Neural progenitor cell (in vitro differentiated cells): Measurements from ENCODE around the gene ACTRT2. TPM values are rescaled to one million over a fixed set of nuclear protein-coding genes. Genes with fewer than 3 reads are reported as not detected.

Source experiments
- DNase-seq: peaks from one replicate; pipeline ENCODE4 v3.0.0-alpha.2; 2016; ENCODE audit warnings: low spot score
- H2AFZ ChIP-seq: fragments of 200-600 bp; sonication (generic); replicated peaks from 2 replicates; pipeline ENCODE4 v1.6.1; 2016; ENCODE audit warnings: antibody characterized with exemption
- H3F3A ChIP-seq: fragments of 200-600 bp; sonication (generic); 2 replicates; pipeline ENCODE4 v1.6.1; 2016; ENCODE audit warnings: antibody characterized with exemption, low read depth
- H3K27ac ChIP-seq: fragments of 200-600 bp; sonication (generic); 2 replicates; pipeline ENCODE4 v1.5.1; 2016; ENCODE audit warnings: mild to moderate bottlenecking
- H3K27me3 ChIP-seq: fragments of 200-600 bp; sonication (generic); 2 replicates; pipeline ENCODE4 v1.6.1; 2016; ENCODE audit warnings: mild to moderate bottlenecking, moderate library complexity
- H3K36me3 ChIP-seq: fragments of 200-600 bp; sonication (generic); 2 replicates; pipeline ENCODE4 v1.5.1; 2016
- H3K4me1 ChIP-seq: fragments of 200-600 bp; sonication (generic); 2 replicates; pipeline ENCODE4 v1.6.1; 2016; ENCODE audit warnings: mixed run types
- H3K4me2 ChIP-seq: fragments of 200-600 bp; sonication (generic); 2 replicates; pipeline ENCODE4 v1.6.1; 2016
- H3K4me3 ChIP-seq: fragments of 200-600 bp; sonication (generic); 2 replicates; pipeline ENCODE4 v1.5.1; 2016
- H3K79me2 ChIP-seq: fragments of 200-600 bp; sonication (generic); 2 replicates; pipeline ENCODE4 v1.6.1; 2016; ENCODE audit warnings: low read depth
- H3K9ac ChIP-seq: fragments of 200-600 bp; sonication (generic); 2 replicates; pipeline ENCODE4 v1.6.1; 2016
- H3K9me3 ChIP-seq: fragments of 200-600 bp; sonication (generic); 2 replicates; pipeline ENCODE4 v1.5.1; 2016; ENCODE audit warnings: low read depth
- H4K20me1 ChIP-seq: fragments of 200-600 bp; sonication (generic); 2 replicates; pipeline ENCODE4 v1.6.1; 2016; ENCODE audit warnings: low read depth
- H3K27ac Mint-ChIP-seq: 3 replicates; pipeline ENCODE4 v1.8.0; 2021; ENCODE audit warnings: mixed read lengths
- H3K27me3 Mint-ChIP-seq: 2 replicates; pipeline ENCODE4 v1.8.0; 2022; ENCODE audit warnings: low read depth, mild to moderate bottlenecking, inconsistent platforms, moderate library complexity, mixed read lengths; ENCODE audit not compliant: insufficient read depth
- H3K36me3 Mint-ChIP-seq: 3 replicates; pipeline ENCODE4 v1.8.0; 2021; ENCODE audit warnings: mixed read lengths
- H3K4me1 Mint-ChIP-seq: 3 replicates; pipeline ENCODE4 v1.8.0; 2021; ENCODE audit warnings: mixed read lengths
- H3K4me3 Mint-ChIP-seq: 3 replicates; pipeline ENCODE4 v1.8.0; 2021; ENCODE audit warnings: mild to moderate bottlenecking, moderate library complexity, mixed read lengths
- H3K9me3 Mint-ChIP-seq: 3 replicates; pipeline ENCODE4 v1.8.0; 2020; ENCODE audit warnings: mixed read lengths
- CTCF ChIP-seq: fragments of 200-600 bp; sonication (generic); IDR thresholded peaks from 2 replicates; pipeline ENCODE4 v1.5.1; 2017; ENCODE audit warnings: antibody characterized with exemption, mild to moderate bottlenecking
- EZH2 ChIP-seq: fragments of 200-600 bp; sonication (generic); IDR thresholded peaks from 2 replicates; pipeline ENCODE4 v1.6.1; 2017; ENCODE audit warnings: antibody characterized with exemption, mild to moderate bottlenecking, moderate library complexity
- EZH2phosphoT487 ChIP-seq: fragments of 200-600 bp; sonication (generic); IDR thresholded peaks from 2 replicates; pipeline ENCODE4 v1.6.1; 2017; ENCODE audit warnings: antibody characterized with exemption
- total RNA-seq: library from RNA; depleted of rRNA; stranded (reverse); fragments of >200 nt; gene quantifications from 2 replicates; pipeline ENCODE4 v1.2.3, GENCODE V29; 2015; ENCODE audit warnings: low replicate concordance

The ACTRT2 gene
- total RNA-seq, 1 donor from 2014 or later = not detected

GRCh38 chr1:3053366-3053980 lies 32.2 kb downstream of the ACTRT2 start:
- Histone ChIP-seq H3K4me3 (no peak overlapping the region), H3K36me3 (no peaks in the 10 kb centered on the region), H3F3A (no peaks in the 10 kb centered on the region), H3K4me2 (no peak overlapping the region), H3K27me3 (peaks cover 44% of the 10 kb centered on the region), H3K4me1 (no peaks in the 10 kb centered on the region), H3K79me2 (no peaks in the 10 kb centered on the region), H2AFZ (no peak overlapping the region), H3K27ac (no peak overlapping the region), H3K9ac (no peak overlapping the region), H3K9me3 (no peaks in the 10 kb centered on the region), H4K20me1 (no peaks in the 10 kb centered on the region)
- H3K9me3 Mint-ChIP-seq = peaks cover 13% of the 10 kb centered on the region
- no peak for DNase-seq
- H3K4me1 Mint-ChIP-seq = no peaks in the 10 kb centered on the region
- TF ChIP-seq EZH2 (no peak), EZH2phosphoT487 (no peak), CTCF (no peak)
- H3K27ac Mint-ChIP-seq = no peak overlapping the region
- H3K36me3 Mint-ChIP-seq = no peaks in the 10 kb centered on the region
- H3K27me3 Mint-ChIP-seq = peaks cover 23% of the 10 kb centered on the region
- no peak overlapping the region for H3K4me3 Mint-ChIP-seq

- no peak overlapping the region for H3K27ac Mint-ChIP-seq
- Histone ChIP-seq H3K79me2 (no peaks in the 10 kb centered on the region), H3K27me3 (peaks cover 49% of the 10 kb centered on the region), H3K9me3 (no peaks in the 10 kb centered on the region), H3K9ac (no peak overlapping the region), H3K4me3 (no peak overlapping the region), H3K4me2 (no peak overlapping the region), H3K27ac (no peak overlapping the region), H2AFZ (no peak overlapping the region), H4K20me1 (no peaks in the 10 kb centered on the region), H3F3A (no peaks in the 10 kb centered on the region), H3K4me1 (no peaks in the 10 kb centered on the region), H3K36me3 (no peaks in the 10 kb centered on the region)
- TF ChIP-seq CTCF (no peak), EZH2 (no peak), EZH2phosphoT487 (no peak)
- H3K9me3 Mint-ChIP-seq = peaks cover 13% of the 10 kb centered on the region
- H3K4me3 Mint-ChIP-seq = no peak overlapping the region
- H3K36me3 Mint-ChIP-seq = no peaks in the 10 kb centered on the region
- H3K27me3 Mint-ChIP-seq = peaks cover 24% of the 10 kb centered on the region
- DNase-seq = no peak
- H3K4me1 Mint-ChIP-seq = no peaks in the 10 kb centered on the region
Measured at GRCh38 chr1:3053986-3054385, 32.7 kb downstream of the ACTRT2 start.

- H3K36me3 Mint-ChIP-seq = no peaks in the 10 kb centered on the region
- no peaks in the 10 kb centered on the region for H3K79me2 ChIP-seq
- no peak overlapping the region for H2AFZ ChIP-seq
- H3K36me3 ChIP-seq = no peaks in the 10 kb centered on the region
- H3K9me3 ChIP-seq = no peaks in the 10 kb centered on the region
- peaks cover 13% of the 10 kb centered on the region for H3K9me3 Mint-ChIP-seq
- TF ChIP-seq EZH2 = no peak
- TF ChIP-seq EZH2phosphoT487 = no peak
- no peak for TF ChIP-seq CTCF
- no peak overlapping the region for H3K4me3 ChIP-seq
- H3K4me3 Mint-ChIP-seq = no peak overlapping the region
- no peaks in the 10 kb centered on the region for H4K20me1 ChIP-seq
- DNase-seq = no peak
- H3K27me3 ChIP-seq = peaks cover 54% of the 10 kb centered on the region
- H3F3A ChIP-seq = no peaks in the 10 kb centered on the region
- no peak overlapping the region for H3K27ac ChIP-seq
- no peak overlapping the region for H3K27ac Mint-ChIP-seq
- H3K4me2 ChIP-seq = no peak overlapping the region
- no peaks in the 10 kb centered on the region for H3K4me1 ChIP-seq
- H3K9ac ChIP-seq = no peak overlapping the region
- no peaks in the 10 kb centered on the region for H3K4me1 Mint-ChIP-seq
- H3K27me3 Mint-ChIP-seq = peaks cover 24% of the 10 kb centered on the region
Measured at GRCh38 chr1:3054474-3054873, 33.2 kb downstream of the ACTRT2 start.
